Thyroid gland (tissue), 4 donors: ENCODE data around the gene PHYKPL. TPM values are rescaled to one million over a fixed set of nuclear protein-coding genes. Genes with fewer than 3 reads are reported as not detected.

ENCODE experiments used
- DNase-seq, 2 donors: peaks; one replicate each; pipeline ENCODE4 v3.0.0-alpha.2; 2019
- H3K27ac ChIP-seq, 3 donors: fragments of 200-600 bp; sonication (generic); 1 replicate in 2 of 3; 2 replicates in 1 of 3; pipeline ENCODE4 v1.5.1; 2016 to 2019; ENCODE audit warnings: mild to moderate bottlenecking in 1 of 3, moderate library complexity in 1 of 3
- H3K27me3 ChIP-seq: fragments of 200-600 bp; sonication (generic); one replicate; pipeline ENCODE4 v1.5.1; 2019
- H3K36me3 ChIP-seq, 2 donors: fragments of 200-600 bp; sonication (generic); one replicate each; pipeline ENCODE4 v1.5.1; 2016 to 2019
- H3K4me1 ChIP-seq, 2 donors: fragments of 200-600 bp; sonication (generic); one replicate each; pipeline ENCODE4 v1.5.1; 2017 to 2019
- H3K4me3 ChIP-seq, 3 donors: fragments of 200-600 bp; sonication (generic); replicated peaks in 1 of 3; 1 replicate in 2 of 3; 2 replicates in 1 of 3; pipeline ENCODE4 v1.5.1; 2016; ENCODE audit warnings: mild to moderate bottlenecking in 1 of 3
- H3K9me3 ChIP-seq: fragments of 200-600 bp; sonication (generic); one replicate; pipeline ENCODE4 v1.5.1; 2017
- POLR2A ChIP-seq, 2 donors: fragments of 450-650 bp; IDR thresholded peaks; one replicate each; pipeline ENCODE4 v1.6.1; 2017; ENCODE audit warnings: antibody characterized with exemption in 2 of 2, mild to moderate bottlenecking in 2 of 2, moderate library complexity in 1 of 2
- WGBS, 2 donors: methylation state at CpG; one replicate each; pipeline ENCODE4 v1.1.5; 2017; 5-methylcytosine and 5-hydroxymethylcytosine counted together
- intact Hi-C: fragments of 100-400 bp; cut with DNase I; formaldehyde crosslinking; loops from one replicate; pipeline ENCODE4 v1.15.1; 2023
- total RNA-seq, 4 donors: library from RNA; depleted of rRNA; stranded (reverse); fragments of >200 nt; gene quantifications; one replicate each; pipeline ENCODE4 v1.2.3, GENCODE V29; 2016
- TF ChIP-seq, protein P1 (sequence below), 6 experiments: fragments of 200-600 bp in 3 of 6; fragments of 450-650 bp in 3 of 6; sonication (generic) in 3 of 6; IDR thresholded peaks; one replicate each; pipeline ENCODE4 v1.5.1; 2016 to 2019; ENCODE audit warnings: antibody characterized with exemption in 6 of 6, mild to moderate bottlenecking in 2 of 6, inconsistent platforms in 1 of 6, moderate library complexity in 1 of 6

Gene PHYKPL
- total RNA-seq, 4 donors from 2014 or later: 61.7 to 90.9 (median 76.0) TPM

DNA sequence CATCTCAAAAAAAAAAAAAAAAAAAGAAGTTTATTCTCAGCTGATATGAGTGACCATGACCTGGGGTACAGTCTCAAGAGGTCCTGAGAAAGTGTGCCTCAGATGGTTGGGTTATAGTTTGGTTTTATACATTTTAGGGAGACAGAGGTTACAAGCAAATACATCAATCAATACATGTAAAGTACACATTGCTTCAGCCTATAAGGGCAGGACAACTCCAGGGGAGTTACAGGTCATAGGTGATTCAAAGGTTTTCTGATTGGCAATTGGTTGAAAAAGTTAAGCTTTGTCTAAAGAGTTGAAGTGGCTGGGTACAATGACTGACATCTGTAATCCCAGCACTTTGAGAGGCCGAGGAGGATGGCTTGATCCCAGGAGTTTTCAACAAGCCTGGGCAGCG is 43.2 kb downstream of the PHYKPL start:
- DNase-seq: no peak
- WGBS, 2 donors: 43 to 44% methylated on average over 2 of the region's 2 CpGs
- TF ChIP-seq, protein P1, sequence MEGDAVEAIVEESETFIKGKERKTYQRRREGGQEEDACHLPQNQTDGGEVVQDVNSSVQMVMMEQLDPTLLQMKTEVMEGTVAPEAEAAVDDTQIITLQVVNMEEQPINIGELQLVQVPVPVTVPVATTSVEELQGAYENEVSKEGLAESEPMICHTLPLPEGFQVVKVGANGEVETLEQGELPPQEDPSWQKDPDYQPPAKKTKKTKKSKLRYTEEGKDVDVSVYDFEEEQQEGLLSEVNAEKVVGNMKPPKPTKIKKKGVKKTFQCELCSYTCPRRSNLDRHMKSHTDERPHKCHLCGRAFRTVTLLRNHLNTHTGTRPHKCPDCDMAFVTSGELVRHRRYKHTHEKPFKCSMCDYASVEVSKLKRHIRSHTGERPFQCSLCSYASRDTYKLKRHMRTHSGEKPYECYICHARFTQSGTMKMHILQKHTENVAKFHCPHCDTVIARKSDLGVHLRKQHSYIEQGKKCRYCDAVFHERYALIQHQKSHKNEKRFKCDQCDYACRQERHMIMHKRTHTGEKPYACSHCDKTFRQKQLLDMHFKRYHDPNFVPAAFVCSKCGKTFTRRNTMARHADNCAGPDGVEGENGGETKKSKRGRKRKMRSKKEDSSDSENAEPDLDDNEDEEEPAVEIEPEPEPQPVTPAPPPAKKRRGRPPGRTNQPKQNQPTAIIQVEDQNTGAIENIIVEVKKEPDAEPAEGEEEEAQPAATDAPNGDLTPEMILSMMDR (IDR thresholded peaks at IDR 0.05): no peak
- TF ChIP-seq POLR2A (IDR thresholded peaks at IDR 0.05): no peak
- intact Hi-C loops: no loop called here
- no peaks in the 10 kb centered on the region for H3K4me1 ChIP-seq
- H3K36me3 ChIP-seq: no peaks in the 10 kb centered on the region
- H3K27me3 ChIP-seq: no peaks in the 10 kb centered on the region
- H3K27ac ChIP-seq: no peak overlapping the region
- no peaks in the 10 kb centered on the region for H3K9me3 ChIP-seq
- H3K4me3 ChIP-seq: no peak overlapping the region

DNA sequence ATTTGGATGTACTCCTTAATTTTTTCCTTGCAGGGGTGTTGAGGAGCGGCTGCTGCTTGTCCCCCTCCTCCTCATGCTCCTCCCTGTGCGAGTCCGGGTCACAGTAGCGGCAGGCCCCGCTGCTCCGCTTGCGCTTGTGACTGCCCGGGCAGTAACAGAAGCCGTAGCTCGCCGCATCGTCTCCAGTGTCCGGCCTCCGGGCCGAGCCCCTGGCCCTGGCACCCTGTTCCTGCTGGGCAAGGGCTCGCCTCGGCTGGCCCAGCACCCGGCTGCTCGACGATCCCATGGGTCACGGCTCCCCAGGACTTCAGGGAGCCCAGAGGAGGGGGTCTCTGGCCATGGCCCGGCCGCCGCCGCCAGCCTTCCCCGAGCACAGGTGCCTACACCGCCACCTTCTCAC is 45.6 kb downstream of the PHYKPL start, which contains the start of gene GMCL2:
TSS of gene GMCL2 (minus strand) at position 358 of the 400 bp plus-strand sequence. CDS start at position 286, 72 bp downstream.
- Histone ChIP-seq H3K9me3 (no peaks in the 10 kb centered on the region), H3K4me3 (no peak within 1 kb of the TSS), H3K36me3 (no peaks in the 10 kb centered on the region), H3K4me1 (no peaks in the 10 kb centered on the region), H3K27me3 (no peaks in the 10 kb centered on the region), H3K27ac (no peak within 1 kb of the TSS)
- WGBS, 2 donors: 66 to 92% methylated on average over 25 to 27 of the region's 27 CpGs
- intact Hi-C loops: no loop called here
- TF ChIP-seq, protein P1 (IDR thresholded peaks at IDR 0.05): no peak
- TF ChIP-seq POLR2A (IDR thresholded peaks at IDR 0.05): no peak
- no peak for DNase-seq

DNA sequence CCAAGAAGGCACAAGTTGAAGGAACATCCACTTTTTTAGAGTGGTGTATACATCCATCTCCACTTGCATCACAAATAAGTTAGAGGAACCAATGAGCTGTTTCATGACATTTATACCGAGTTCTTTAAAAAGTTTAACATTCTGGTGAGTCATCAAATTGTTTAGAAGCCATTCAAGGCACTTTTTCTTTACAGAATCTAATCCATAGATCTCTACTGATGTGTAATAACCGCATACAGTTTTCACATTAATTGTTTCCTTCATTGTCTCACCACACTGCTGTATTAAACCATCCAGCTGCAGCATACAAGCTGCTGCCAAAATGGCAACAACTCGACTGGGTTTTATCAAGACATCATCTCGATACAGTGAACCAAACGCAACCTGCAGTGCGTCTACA is 46.2 kb downstream of the PHYKPL start:
- Histone ChIP-seq H3K4me3 (no peak overlapping the region), H3K27me3 (no peaks in the 10 kb centered on the region), H3K9me3 (no peaks in the 10 kb centered on the region), H3K27ac (no peak overlapping the region), H3K36me3 (no peaks in the 10 kb centered on the region), H3K4me1 (no peaks in the 10 kb centered on the region)
- intact Hi-C loops: no loop called here
- no peak for TF ChIP-seq POLR2A (IDR thresholded peaks at IDR 0.05)
- TF ChIP-seq, protein P1 (IDR thresholded peaks at IDR 0.05): no peak
- 73 to 81% methylated on average over 6 of the region's 6 CpGs for WGBS, 2 donors
- no peak for DNase-seq

DNA sequence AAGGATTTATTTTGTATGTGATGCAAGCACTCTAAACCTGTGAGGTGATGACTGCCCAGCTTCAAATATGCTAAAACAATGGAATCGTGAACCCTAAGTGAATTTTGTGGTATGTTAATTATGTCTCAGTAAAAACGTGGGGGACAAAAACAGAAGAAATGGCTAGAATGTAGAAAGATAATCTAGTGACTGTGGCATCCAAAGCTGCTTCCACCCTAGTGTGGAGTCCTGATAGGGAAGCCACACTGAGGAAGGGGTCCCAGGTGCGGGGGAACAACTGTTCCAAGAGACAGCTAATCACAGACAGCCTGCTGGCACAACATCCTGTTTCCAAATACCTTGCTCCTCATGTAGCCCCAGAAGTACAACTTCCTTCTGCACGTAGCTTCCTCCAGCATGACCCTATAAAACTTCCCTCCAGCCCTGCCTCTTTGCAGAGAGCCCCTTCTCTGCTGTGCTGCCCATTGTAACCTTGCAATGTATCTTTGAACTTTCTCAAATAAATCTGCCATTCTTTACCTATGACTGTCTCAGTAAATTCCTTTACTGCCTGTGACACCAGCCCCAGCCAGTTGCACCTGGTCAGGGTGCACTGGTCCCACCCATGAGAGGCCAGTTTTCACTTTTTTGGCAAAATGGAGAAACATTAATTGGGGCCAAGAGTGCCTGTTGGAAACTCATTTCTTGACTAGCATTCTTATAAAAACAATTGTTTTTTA is 50.3 kb downstream of the PHYKPL start:
- Histone ChIP-seq H3K4me1 (no peaks in the 10 kb centered on the region), H3K27ac (no peak overlapping the region), H3K36me3 (no peaks in the 10 kb centered on the region), H3K4me3 (no peak overlapping the region), H3K9me3 (no peaks in the 10 kb centered on the region), H3K27me3 (no peaks in the 10 kb centered on the region)
- no peak for TF ChIP-seq POLR2A (IDR thresholded peaks at IDR 0.05)
- TF ChIP-seq, protein P1 (IDR thresholded peaks at IDR 0.05): no peak
- 37 to 54% methylated on average over 4 of the region's 4 CpGs for WGBS, 2 donors
- DNase-seq: no peak
- intact Hi-C loops: no loop called here

DNA sequence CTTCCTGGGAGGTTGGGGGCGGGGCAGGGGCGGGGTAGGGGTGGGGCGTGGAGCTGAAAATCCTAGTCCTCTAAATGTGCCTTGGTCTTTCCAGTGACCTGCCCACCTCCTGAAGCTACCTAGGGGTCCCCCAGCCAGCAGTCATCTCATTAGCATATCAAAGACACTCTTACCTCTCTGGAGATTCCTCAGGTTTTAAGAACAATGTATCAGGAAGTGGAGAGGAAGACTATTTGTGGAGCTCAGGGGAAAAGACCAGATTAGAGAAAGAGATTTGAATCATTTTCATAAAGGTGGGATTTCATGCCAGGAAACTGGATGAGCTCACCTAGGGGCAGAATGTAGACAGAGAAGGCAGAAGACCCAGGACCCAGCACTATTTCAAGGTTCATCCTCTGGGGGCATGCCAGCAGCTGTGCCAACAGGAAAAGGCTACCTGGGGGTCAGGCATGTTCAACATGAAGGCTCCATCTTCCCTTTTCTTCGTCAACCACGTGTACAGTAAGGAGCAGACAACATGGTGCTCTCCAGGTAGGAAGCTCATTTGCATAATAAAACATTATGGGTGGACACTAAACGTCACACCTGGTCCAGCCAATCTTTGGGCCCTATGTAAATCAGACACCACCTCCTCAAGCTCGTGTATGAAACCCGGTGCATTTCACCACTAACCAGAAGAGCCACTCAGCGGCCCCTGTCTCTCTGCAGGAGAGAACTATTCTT is 52.3 kb downstream of the PHYKPL start:
- TF ChIP-seq, protein P1 (IDR thresholded peaks at IDR 0.05): no peak
- TF ChIP-seq POLR2A (IDR thresholded peaks at IDR 0.05): no peak

More for the DNA sequence above, 52.3 kb downstream of the PHYKPL start:
- Histone ChIP-seq H3K4me3 (no peak overlapping the region), H3K36me3 (no peaks in the 10 kb centered on the region), H3K4me1 (no peaks in the 10 kb centered on the region), H3K27me3 (no peaks in the 10 kb centered on the region), H3K27ac (no peak overlapping the region), H3K9me3 (no peaks in the 10 kb centered on the region)
- DNase-seq: no peak
- intact Hi-C loops: no loop called here
- WGBS, 2 donors: 35 to 39% methylated on average over 8 to 9 of the region's 9 CpGs
